ENCODE data around the gene SHMT2.
A peak's percentile ranks its signal among the peaks of the same experiment; 100 is the strongest.
"Not testable (repeated sequence)": the region's sequence is repeated elsewhere in the genome, so short reads cannot be mapped to it uniquely, and the experiment has no call there.

The SHMT2 gene

DNA sequence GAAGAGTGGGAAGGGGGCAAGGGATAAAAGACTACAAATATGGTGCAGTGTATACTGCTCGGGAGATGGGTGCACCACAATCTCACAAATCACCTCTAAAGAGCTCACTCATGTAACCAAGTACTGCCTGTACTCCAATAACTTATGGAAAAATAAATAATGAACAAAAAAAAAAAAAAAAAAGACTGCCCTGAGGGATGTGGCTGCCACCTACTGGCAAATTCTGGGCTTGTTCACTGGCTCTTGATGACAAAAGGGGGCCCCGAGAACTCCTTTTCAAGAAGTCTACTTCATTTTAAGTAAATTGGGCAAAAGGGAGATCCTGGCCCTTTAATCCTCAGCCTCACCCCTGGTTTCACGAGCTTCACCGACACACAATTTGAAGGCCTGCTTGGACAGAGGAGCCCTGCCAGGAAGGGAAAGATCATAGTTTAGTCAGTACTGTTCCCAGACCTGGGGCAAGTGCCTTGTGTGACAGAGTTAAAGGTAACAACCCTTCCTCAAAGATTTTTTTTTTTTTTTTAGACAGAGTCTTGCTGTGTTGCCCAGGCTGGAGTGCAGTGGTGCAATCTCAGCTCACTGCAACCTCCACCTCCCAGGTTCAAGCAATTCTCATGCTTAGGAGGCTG, 47.5 kb downstream of the SHMT2 start:
- TF ChIP-seq, protein P1, sequence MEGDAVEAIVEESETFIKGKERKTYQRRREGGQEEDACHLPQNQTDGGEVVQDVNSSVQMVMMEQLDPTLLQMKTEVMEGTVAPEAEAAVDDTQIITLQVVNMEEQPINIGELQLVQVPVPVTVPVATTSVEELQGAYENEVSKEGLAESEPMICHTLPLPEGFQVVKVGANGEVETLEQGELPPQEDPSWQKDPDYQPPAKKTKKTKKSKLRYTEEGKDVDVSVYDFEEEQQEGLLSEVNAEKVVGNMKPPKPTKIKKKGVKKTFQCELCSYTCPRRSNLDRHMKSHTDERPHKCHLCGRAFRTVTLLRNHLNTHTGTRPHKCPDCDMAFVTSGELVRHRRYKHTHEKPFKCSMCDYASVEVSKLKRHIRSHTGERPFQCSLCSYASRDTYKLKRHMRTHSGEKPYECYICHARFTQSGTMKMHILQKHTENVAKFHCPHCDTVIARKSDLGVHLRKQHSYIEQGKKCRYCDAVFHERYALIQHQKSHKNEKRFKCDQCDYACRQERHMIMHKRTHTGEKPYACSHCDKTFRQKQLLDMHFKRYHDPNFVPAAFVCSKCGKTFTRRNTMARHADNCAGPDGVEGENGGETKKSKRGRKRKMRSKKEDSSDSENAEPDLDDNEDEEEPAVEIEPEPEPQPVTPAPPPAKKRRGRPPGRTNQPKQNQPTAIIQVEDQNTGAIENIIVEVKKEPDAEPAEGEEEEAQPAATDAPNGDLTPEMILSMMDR (IDR thresholded peaks at IDR 0.05; ENCODE audit: low read depth, low read length): peak; percentile 38; the same call in 1 of the 2 replicates
- no peak overlapping the region for H3K4me3 ChIP-seq (ENCODE audit: low read depth, low read length)

DNA sequence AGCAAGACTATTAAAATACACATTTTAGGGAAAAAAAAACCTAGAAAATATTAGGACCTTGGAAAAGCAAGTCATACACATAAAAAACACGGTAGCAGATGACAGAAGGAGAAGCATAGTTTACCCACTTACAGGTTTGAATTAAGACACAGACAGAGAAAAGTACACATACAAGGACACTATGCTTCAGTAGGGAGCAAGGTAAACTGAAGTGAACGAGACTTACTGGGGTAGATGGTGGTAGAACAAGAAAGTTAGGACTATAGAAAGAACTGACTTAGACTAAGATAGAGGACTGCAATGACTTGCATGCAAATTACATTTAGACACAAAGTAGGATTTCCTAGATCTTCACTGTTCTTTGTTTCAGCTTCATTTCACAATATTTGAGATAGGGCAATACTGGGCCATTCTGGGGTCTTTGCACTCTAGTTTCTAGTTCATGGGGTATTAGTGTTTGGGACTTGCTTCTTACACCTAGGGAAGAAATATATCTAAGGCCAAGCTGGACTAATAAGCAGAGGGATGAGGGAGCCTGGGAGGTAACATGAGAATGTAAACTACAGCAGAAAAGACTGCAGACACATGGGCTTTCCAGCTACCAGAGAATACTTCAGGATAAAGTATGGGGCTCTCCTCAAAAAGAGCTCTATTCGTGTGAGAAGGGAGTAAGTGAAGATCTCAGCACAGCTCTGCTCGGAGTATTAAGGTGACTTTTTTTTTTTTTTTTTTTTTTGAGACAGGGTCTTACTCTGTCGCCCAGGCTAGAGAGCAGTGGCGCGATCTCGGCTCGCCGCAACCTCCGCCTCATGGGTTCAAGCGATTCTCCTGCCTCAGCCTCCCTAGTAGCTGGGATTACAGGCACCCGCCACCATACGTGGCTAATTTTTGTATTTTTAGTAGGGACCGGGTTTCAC, 49.2 kb downstream of the SHMT2 start:
- TF ChIP-seq, protein P1 (IDR thresholded peaks at IDR 0.05; ENCODE audit: low read depth, low read length): no peak

DNA sequence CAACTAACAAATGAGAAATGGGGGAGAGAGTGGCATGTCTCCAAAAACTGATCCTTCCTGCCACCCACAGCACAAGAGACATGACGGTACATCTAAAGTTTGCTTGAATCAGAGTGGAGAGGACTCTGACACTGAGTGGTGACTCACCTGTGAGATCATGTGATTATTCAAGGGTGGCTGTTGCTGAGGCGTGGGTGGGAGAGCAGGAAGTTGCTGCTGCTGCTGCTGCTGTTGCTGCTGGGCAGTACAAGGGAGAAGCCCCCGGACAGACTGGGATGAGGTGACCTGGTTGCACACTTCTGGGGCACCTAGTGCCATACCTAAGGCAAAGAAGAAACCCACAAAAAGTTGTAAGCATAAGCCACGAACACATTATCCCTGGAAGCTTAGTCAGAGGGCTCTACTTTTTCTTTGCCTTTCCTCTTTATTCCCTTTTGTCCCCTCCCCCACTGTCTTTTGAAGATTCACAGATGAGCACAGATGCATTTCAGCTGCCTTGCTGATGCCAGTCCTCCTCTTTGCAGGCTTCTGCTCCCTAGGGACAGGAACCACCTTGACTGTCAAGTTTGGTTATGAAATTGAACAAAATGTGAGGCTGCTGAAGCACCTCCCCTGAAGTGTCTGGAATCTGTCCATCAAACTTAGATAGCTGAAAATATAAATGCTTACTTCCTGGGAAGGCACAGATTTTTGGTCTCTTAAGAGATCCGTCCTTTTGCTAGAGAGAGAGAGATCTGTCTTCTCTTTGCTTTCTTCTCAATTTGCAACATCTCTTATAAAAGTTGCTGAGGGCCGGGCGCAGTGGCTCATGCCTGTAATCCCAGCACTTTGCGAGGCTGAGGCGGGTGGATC, 50.9 kb downstream of the SHMT2 start:
- TF ChIP-seq, protein P1 (IDR thresholded peaks at IDR 0.05; ENCODE audit: low read depth, low read length): no peak
- H3K4me3 ChIP-seq (ENCODE audit: low read depth, low read length): peak overlapping the region; percentile 7; the same call in 1 of the 2 replicates

More for the DNA sequence above, 49.2 kb downstream of the SHMT2 start:
- no peak overlapping the region for H3K4me3 ChIP-seq (ENCODE audit: low read depth, low read length)

DNA sequence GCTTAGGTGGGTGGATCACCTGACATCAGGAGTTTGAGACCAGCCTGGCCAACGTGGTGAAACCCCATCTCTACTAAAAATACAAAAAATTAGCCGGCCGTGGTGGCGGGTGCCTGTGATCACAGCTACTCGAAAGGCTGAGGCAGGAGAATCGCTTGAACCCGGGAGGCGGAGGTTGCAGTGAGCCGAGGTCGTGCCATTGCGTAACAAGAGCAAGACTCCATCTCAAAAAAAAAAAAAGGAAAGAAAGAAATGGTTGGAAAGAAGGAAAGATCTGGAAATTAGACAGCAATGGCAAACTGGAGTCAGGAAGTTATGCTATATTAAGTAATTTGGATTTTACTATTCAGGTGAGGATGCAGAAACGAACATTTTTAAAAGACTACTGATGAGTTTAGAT, 52.6 kb downstream of the SHMT2 start:
- H3K4me3 ChIP-seq (ENCODE audit: low read depth, low read length): not testable (repeated sequence)
